HEK293 (cell line): ENCODE results near the gene SLC25A25.

Experiments used
- CTCF ChIA-PET: fragments of 350-600 bp; formaldehyde crosslinking; extraction: SDS; loops from one replicate; lab custom pipeline; 2021; ENCODE audit warnings: antibody characterized with exemption; lab: Yijun Ruan, JAX
- POLR2A ChIA-PET: fragments of 300-600 bp; formaldehyde crosslinking; extraction: SDS; loops from one replicate; lab custom pipeline; 2020; ENCODE audit warnings: antibody characterized with exemption, inconsistent platforms; lab: Yijun Ruan, JAX
- H3K27ac ChIP-seq: fragments of 200-500 bp; sonication (Bioruptor generic); 2 replicates; pipeline ENCODE4 v1.5.1; 2014; ENCODE audit warnings: low read depth, low read length, control low read depth, inconsistent platforms; ENCODE audit errors: extremely low read depth
- H3K36me3 ChIP-seq, 2 experiments: fragments of 200-500 bp in 1 of 2; sonication (Bioruptor generic) in 1 of 2; 1 replicate in 1 of 2; 2 replicates in 1 of 2; pipeline ENCODE4 v1.5.1; 2014 to 2017; ENCODE audit warnings: inconsistent platforms in 2 of 2, low read length in 2 of 2; ENCODE audit not compliant: control insufficient read depth in 2 of 2, insufficient read depth in 1 of 2
- H3K4me1 ChIP-seq: fragments of 200-500 bp; sonication (Bioruptor generic); 2 replicates; pipeline ENCODE4 v1.5.1; 2014; ENCODE audit warnings: mild to moderate bottlenecking, low read length, inconsistent platforms; ENCODE audit not compliant: control insufficient read depth, insufficient read depth
- H3K4me3 ChIP-seq: 2 replicates; pipeline ENCODE4 v1.5.1; 2011; ENCODE audit warnings: low read depth, mild to moderate bottlenecking, control low read depth, low read length, moderate library complexity
- H3K9me3 ChIP-seq: fragments of 200-500 bp; sonication (Bioruptor generic); 2 replicates; pipeline ENCODE4 v1.5.1; 2014; ENCODE audit warnings: low read depth, low read length, inconsistent platforms; ENCODE audit not compliant: control insufficient read depth, insufficient read depth
- SP2 ChIP-seq: fragments of 450-650 bp; formaldehyde crosslinking; IDR thresholded peaks from 2 replicates; pipeline ENCODE4 v1.5.1; 2016; ENCODE audit warnings: missing biosample characterization, missing genetic modification characterization
- ZBTB44 ChIP-seq: fragments of 450-650 bp; IDR thresholded peaks from 2 replicates; pipeline ENCODE4 v1.5.1; 2018; ENCODE audit warnings: missing biosample characterization, mild to moderate bottlenecking, missing genetic modification characterization
- ZFP3 ChIP-seq: fragments of 450-650 bp; formaldehyde crosslinking; IDR thresholded peaks from 2 replicates; pipeline ENCODE4 v1.5.1; 2016; ENCODE audit warnings: low read depth, missing biosample characterization, missing genetic modification characterization
- ZNF121 ChIP-seq: fragments of 450-650 bp; formaldehyde crosslinking; IDR thresholded peaks from 2 replicates; pipeline ENCODE4 v1.5.1; 2016; ENCODE audit warnings: missing biosample characterization, missing genetic modification characterization
- ZNF140 ChIP-seq: fragments of 450-650 bp; formaldehyde crosslinking; IDR thresholded peaks from 2 replicates; pipeline ENCODE4 v1.5.1; 2016; ENCODE audit warnings: missing biosample characterization, missing genetic modification characterization
- ZNF169 ChIP-seq: fragments of 450-650 bp; formaldehyde crosslinking; IDR thresholded peaks from 2 replicates; pipeline ENCODE4 v1.5.1; 2016; ENCODE audit warnings: missing biosample characterization, missing genetic modification characterization
- ZNF175 ChIP-seq: fragments of 450-650 bp; formaldehyde crosslinking; IDR thresholded peaks from 2 replicates; pipeline ENCODE4 v1.5.1; 2016; ENCODE audit warnings: missing biosample characterization, missing genetic modification characterization
- ZNF266 ChIP-seq: fragments of 450-650 bp; formaldehyde crosslinking; IDR thresholded peaks from 2 replicates; pipeline ENCODE4 v1.5.1; 2016; ENCODE audit warnings: missing biosample characterization, missing genetic modification characterization, low read depth
- ZNF341 ChIP-seq: fragments of 450-650 bp; formaldehyde crosslinking; IDR thresholded peaks from 2 replicates; pipeline ENCODE4; 2016; ENCODE audit warnings: low read depth, missing biosample characterization, missing genetic modification characterization
- ZNF529 ChIP-seq: fragments of 450-650 bp; formaldehyde crosslinking; IDR thresholded peaks from 2 replicates; pipeline ENCODE4 v1.5.1; 2017; ENCODE audit warnings: missing genetic modification characterization, missing biosample characterization; ENCODE audit not compliant: insufficient replicate concordance
- ZNF600 ChIP-seq: fragments of 450-650 bp; formaldehyde crosslinking; IDR thresholded peaks from 2 replicates; pipeline ENCODE4 v1.5.1; 2016; ENCODE audit warnings: missing biosample characterization, missing genetic modification characterization
- ZNF639 ChIP-seq: fragments of 450-650 bp; formaldehyde crosslinking; IDR thresholded peaks from 2 replicates; pipeline ENCODE4 v1.5.1; 2016; ENCODE audit warnings: missing biosample characterization, missing genetic modification characterization
- ZSCAN5A ChIP-seq: fragments of 450-650 bp; formaldehyde crosslinking; IDR thresholded peaks from 2 replicates; pipeline ENCODE4 v1.5.1; 2016; ENCODE audit warnings: missing biosample characterization, missing genetic modification characterization
- TF ChIP-seq, protein P1 (sequence below): fragments of 450-650 bp; formaldehyde crosslinking; IDR thresholded peaks from 2 replicates; pipeline ENCODE4 v1.5.1; 2016; ENCODE audit warnings: missing biosample characterization, missing genetic modification characterization, borderline replicate concordance

SLC25A25 gene

GRCh38 chr9:128088253-128088945, 20.4 kb downstream of the SLC25A25 start (continued):
- TF ChIP-seq, protein P1, sequence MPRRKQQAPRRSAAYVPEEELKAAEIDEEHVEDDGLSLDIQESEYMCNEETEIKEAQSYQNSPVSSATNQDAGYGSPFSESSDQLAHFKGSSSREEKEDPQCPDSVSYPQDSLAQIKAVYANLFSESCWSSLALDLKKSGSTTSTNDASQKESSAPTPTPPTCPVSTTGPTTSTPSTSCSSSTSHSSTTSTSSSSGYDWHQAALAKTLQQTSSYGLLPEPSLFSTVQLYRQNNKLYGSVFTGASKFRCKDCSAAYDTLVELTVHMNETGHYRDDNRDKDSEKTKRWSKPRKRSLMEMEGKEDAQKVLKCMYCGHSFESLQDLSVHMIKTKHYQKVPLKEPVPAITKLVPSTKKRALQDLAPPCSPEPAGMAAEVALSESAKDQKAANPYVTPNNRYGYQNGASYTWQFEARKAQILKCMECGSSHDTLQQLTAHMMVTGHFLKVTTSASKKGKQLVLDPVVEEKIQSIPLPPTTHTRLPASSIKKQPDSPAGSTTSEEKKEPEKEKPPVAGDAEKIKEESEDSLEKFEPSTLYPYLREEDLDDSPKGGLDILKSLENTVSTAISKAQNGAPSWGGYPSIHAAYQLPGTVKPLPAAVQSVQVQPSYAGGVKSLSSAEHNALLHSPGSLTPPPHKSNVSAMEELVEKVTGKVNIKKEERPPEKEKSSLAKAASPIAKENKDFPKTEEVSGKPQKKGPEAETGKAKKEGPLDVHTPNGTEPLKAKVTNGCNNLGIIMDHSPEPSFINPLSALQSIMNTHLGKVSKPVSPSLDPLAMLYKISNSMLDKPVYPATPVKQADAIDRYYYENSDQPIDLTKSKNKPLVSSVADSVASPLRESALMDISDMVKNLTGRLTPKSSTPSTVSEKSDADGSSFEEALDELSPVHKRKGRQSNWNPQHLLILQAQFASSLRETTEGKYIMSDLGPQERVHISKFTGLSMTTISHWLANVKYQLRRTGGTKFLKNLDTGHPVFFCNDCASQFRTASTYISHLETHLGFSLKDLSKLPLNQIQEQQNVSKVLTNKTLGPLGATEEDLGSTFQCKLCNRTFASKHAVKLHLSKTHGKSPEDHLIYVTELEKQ (tag by site-specific recombination): no peak
- no peak for TF ChIP-seq ZNF175 (tag by site-specific recombination)

DNA sequence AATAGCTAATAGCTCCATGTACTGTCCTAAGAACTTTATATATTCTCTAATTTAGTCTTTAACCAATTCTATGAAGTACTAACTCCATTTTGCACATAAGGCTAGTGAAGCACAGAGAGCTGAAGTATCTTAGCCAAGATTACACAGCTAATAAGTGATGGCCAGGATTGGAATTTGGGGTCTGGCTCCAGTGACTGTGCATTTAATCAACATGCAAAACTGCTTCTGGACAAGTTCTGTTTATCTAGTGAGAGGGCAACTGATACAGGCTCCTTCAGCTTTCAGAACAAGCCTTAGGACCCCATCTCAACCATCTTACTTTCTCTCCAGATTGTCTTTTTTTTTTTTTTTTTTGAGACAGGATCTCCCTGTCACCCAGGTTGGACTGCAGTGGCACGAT, 21.3 kb downstream of the SLC25A25 start:
- no peak for TF ChIP-seq ZNF639 (tag by site-specific recombination)
- no peak for TF ChIP-seq ZNF169 (tag by site-specific recombination)
- TF ChIP-seq ZSCAN5A (tag by site-specific recombination): no peak
- TF ChIP-seq ZNF140: no peak
- no peak for TF ChIP-seq SP2 (tag by site-specific recombination)
- no peak for TF ChIP-seq ZNF529 (tag by site-specific recombination)
- no peak for TF ChIP-seq ZFP3 (tag by site-specific recombination)
- CTCF ChIA-PET: interaction anchor here (1.0 to 2.0 kb wide), 3 partner anchors 28 to 146 kb away, joined by 3 to 11 read pairs (median 4); no protein-coding TSS in a partner anchor
- H3K9me3 ChIP-seq: no peaks in the 10 kb centered on the region
- H3K27ac ChIP-seq: no peak overlapping the region
- H3K36me3 ChIP-seq: no peaks in the 10 kb centered on the region; a peak in 1 of 3 replicates
- H3K4me1 ChIP-seq: 0 out of 2 replicates have a peak, but pooled peaks cover 4% of the 10 kb centered on the region
- no peak overlapping the region for H3K4me3 ChIP-seq
- POLR2A ChIA-PET: interaction anchor here (1.1 kb wide), 1 partner anchor 9 kb away, joined by 6 read pairs; no protein-coding TSS in a partner anchor

GRCh38 chr9:128091144-128091543, 23.1 kb downstream of the SLC25A25 start:
- TF ChIP-seq ZBTB44 (tag by site-specific recombination) (no peak), ZNF600 (tag by site-specific recombination) (peak; percentile 87), ZNF121 (no peak), ZNF341 (tag by site-specific recombination) (peak; percentile 76), SP2 (tag by site-specific recombination) (peak; percentile 23; the same call in 1 of the 2 replicates), ZNF266 (tag by site-specific recombination) (no peak)
- POLR2A ChIA-PET: interaction anchor here (0.9 kb wide), 1 partner anchor 25 kb away, joined by 3 read pairs; no protein-coding TSS in a partner anchor

More at GRCh38 chr9:128091144-128091543, 23.1 kb downstream of the SLC25A25 start:
- Histone ChIP-seq H3K4me3 (no peak overlapping the region), H3K27ac (no peak overlapping the region), H3K9me3 (no peaks in the 10 kb centered on the region), H3K36me3 (no peaks in the 10 kb centered on the region; a peak in 1 of 3 replicates), H3K4me1 (0 out of 2 replicates have a peak, but pooled peaks cover 4% of the 10 kb centered on the region)
- CTCF ChIA-PET: interaction anchor here (0.6 to 2.6 kb wide), 4 partner anchors 26 to 333 kb away, joined by 3 to 22 read pairs (median 6); no protein-coding TSS in a partner anchor
